ENCODE results near the gene ALX4. TPM values are rescaled to one million over a fixed set of nuclear protein-coding genes. Genes with fewer than 3 reads are reported as not detected.

The ALX4 gene
- total and polyA plus RNA-seq, 9 of the 15 experiments (the other 6 are each of a cell fraction or from before 2014, with no cell fraction given) = 0.07 to 1.2 (median 0.33) TPM

GRCh38 chr11:44333271-44334218, 23.6 kb upstream of the ALX4 start (continued):
- TF ChIP-seq PRDM10 (IDR thresholded peaks at IDR 0.05; ENCODE audit: partially characterized antibody) (peak; percentile 4), ZNF668 (CRISPR knock-in tag; IDR thresholded peaks at IDR 0.05) (no peak), DDX20 (tag; IDR thresholded peaks at IDR 0.05; ENCODE audit: low read depth) (peak; percentile 46; the same call in 1 of the 2 replicates), GATAD2B (IDR thresholded peaks at IDR 0.05; ENCODE audit: borderline replicate concordance) (0 out of 2 replicates have a peak, but pooled peaks have one; percentile 6), HDAC6 (IDR thresholded peaks at IDR 0.05; ENCODE audit: low read depth, low read length) (no peak), MAFK (IDR thresholded peaks at IDR 0.05; ENCODE audit: low read length) (no peak), PKNOX1 (IDR thresholded peaks at IDR 0.05) (peak; percentile 49), ZNF740 (CRISPR knock-in tag; IDR thresholded peaks at IDR 0.05) (no peak), ZNF740 (tag; IDR thresholded peaks at IDR 0.05) (no peak), LEF1 (IDR thresholded peaks at IDR 0.05) (peak; percentile 94), PBX2 (CRISPR knock-in tag; IDR thresholded peaks at IDR 0.05; ENCODE audit: low read depth) (no peak), PBX2 (tag; conservative IDR thresholded peaks at IDR 0.05; ENCODE audit: low read depth) (peak; percentile 74), XRCC5 (IDR thresholded peaks at IDR 0.05; ENCODE audit: low read depth, low read length) (no peak), ARID3A (IDR thresholded peaks at IDR 0.05; ENCODE audit: borderline replicate concordance, low read depth, low read length) (peak; percentile 41; the same call in 1 of the 2 replicates), SMAD4 (CRISPR knock-in tag; conservative IDR thresholded peaks at IDR 0.05) (peak; percentile 70)
